K562 (cell line): ENCODE results near the gene ZNF135. TPM values are rescaled to one million over a fixed set of nuclear protein-coding genes. Genes with fewer than 3 reads are reported as not detected.

ENCODE experiments used
- ATAC-seq: fragments of 200-7000 bp; cut with Tn5 transposase; 3 replicates; pipeline ENCODE4 v1.9.1; 2020; ENCODE audit warnings: moderate library complexity
- BruUV-seq: library from RNA; stranded (reverse); fragments of 400-500 nt; replicated peaks from 2 replicates; lab custom pipeline; 2021; lab: Mats Ljungman, UMichigan
- CTCF ChIA-PET: fragments of 300-600 bp; formaldehyde crosslinking; extraction: SDS; loops from one replicate; lab custom pipeline; 2021; ENCODE audit warnings: low intra/inter-chr PET ratio; lab: Yijun Ruan, JAX
- POLR2A ChIA-PET: fragments of 300-600, 350-650 bp; sonication (Branson Sonifier 250); formaldehyde crosslinking; extraction: SDS; loops from one replicate; lab custom pipeline; 2021; ENCODE audit warnings: antibody characterized with exemption, inconsistent platforms; lab: Yijun Ruan, JAX
- DNase-seq, 4 experiments: peaks; one replicate each; pipeline versions ENCODE4 v3.0.0 to v3.0.0-alpha.2; 2011 to 2018; ENCODE audit warnings: low spot score in 3 of 4, mixed read lengths in 3 of 4; ENCODE audit errors: extremely low read depth in 1 of 4
- FAIRE-seq: peaks from 2 replicates; lab custom pipeline; 2011; peaks lifted over from hg19 to GRCh38; lab: Jason Lieb, UNC
- H2AFZ ChIP-seq: 2 replicates; pipeline ENCODE4 v1.6.0; 2011; ENCODE audit warnings: low read depth, low read length, control low read depth, inconsistent platforms
- H3K27ac ChIP-seq: fragments of 200-600 bp; 3 replicates; pipeline ENCODE4 v1.8.0; 2011; ENCODE audit warnings: low read depth, mild to moderate bottlenecking, control low read depth, inconsistent platforms, low read length, moderate library complexity, mixed read lengths; ENCODE audit errors: extremely low read depth
- H3K27me3 ChIP-seq, 2 experiments: fragments of 300-600 bp in 1 of 2; 2 replicates in 1 of 2; 3 replicates in 1 of 2; pipeline versions ENCODE4 v1.6.0 to v1.8.0; 2011; ENCODE audit warnings: inconsistent platforms in 2 of 2, low read length in 2 of 2, mild to moderate bottlenecking in 1 of 2, mixed read lengths in 1 of 2, moderate library complexity in 1 of 2; ENCODE audit not compliant: control insufficient read depth in 2 of 2, insufficient read depth in 2 of 2
- H3K36me3 ChIP-seq: fragments of 300-600 bp; 3 replicates; pipeline ENCODE4 v1.8.0; 2011; ENCODE audit warnings: mild to moderate bottlenecking, low read length, inconsistent platforms; ENCODE audit not compliant: control insufficient read depth, insufficient read depth
- H3K4me1 ChIP-seq, 2 experiments: fragments of 200-600 bp in 1 of 2; replicated peaks in 1 of 2; 2 replicates in 1 of 2; 3 replicates in 1 of 2; pipeline versions ENCODE4 v1.5.1 to v1.8.0; 2011; ENCODE audit warnings: inconsistent platforms in 2 of 2, low read length in 2 of 2, mild to moderate bottlenecking in 1 of 2, mixed read lengths in 1 of 2, moderate library complexity in 1 of 2; ENCODE audit not compliant: control insufficient read depth in 2 of 2, insufficient read depth in 2 of 2
- H3K4me2 ChIP-seq: 2 replicates; pipeline ENCODE4 v1.6.1; 2011; ENCODE audit warnings: low read length, control low read depth, inconsistent platforms, mixed read lengths; ENCODE audit not compliant: insufficient read depth
- H3K4me3 ChIP-seq: fragments of 200-600 bp; sonication (generic), shearing (Covaris generic); 2 replicates; pipeline ENCODE4 v1.5.1; 2016; ENCODE audit warnings: control low read depth, inconsistent platforms
- H3K79me2 ChIP-seq: fragments of 200-600 bp; 3 replicates; pipeline ENCODE4 v1.8.0; 2011; ENCODE audit warnings: low read length, inconsistent platforms; ENCODE audit not compliant: control insufficient read depth, insufficient read depth
- H3K9ac ChIP-seq, 2 experiments: 2 replicates each; pipeline versions ENCODE4 v1.6.0 to v1.6.1; 2011; ENCODE audit warnings: low read depth in 2 of 2, low read length in 2 of 2, control low read depth in 1 of 2, inconsistent platforms in 1 of 2, mild to moderate bottlenecking in 1 of 2, mixed read lengths in 1 of 2; ENCODE audit not compliant: insufficient read depth in 1 of 2
- H3K9me1 ChIP-seq: one replicate; pipeline ENCODE4 v1.6.0; 2011; ENCODE audit warnings: inconsistent platforms, mild to moderate bottlenecking, low read length, moderate library complexity; ENCODE audit not compliant: control insufficient read depth, insufficient read depth
- H3K9me3 ChIP-seq: replicated peaks from 2 replicates; pipeline ENCODE4 v1.5.1; 2011; ENCODE audit warnings: low read depth, low read length, inconsistent platforms; ENCODE audit not compliant: control insufficient read depth, insufficient read depth
- H4K20me1 ChIP-seq: replicated peaks from 2 replicates; pipeline ENCODE4 v1.6.1; 2011; ENCODE audit warnings: low read length, inconsistent platforms, mixed read lengths; ENCODE audit not compliant: control insufficient read depth, insufficient read depth
- WGBS: fragments of 100-300 bp; shearing (Covaris generic); methylation state at CpG from one replicate; pipeline ENCODE4 v1.1.6; 2016; ENCODE audit warnings: low coverage, mixed read lengths; ENCODE audit not compliant: insufficient coverage; ENCODE audit errors: missing lambda C conversion rate; 5-methylcytosine and 5-hydroxymethylcytosine counted together
- in situ Hi-C: fragments of 300-500 bp; cut with MboI; formaldehyde crosslinking; loops from 4 replicates; pipeline ENCODE4 v1.15.0; 2018; ENCODE audit warnings: inconsistent platforms, mixed read lengths
- intact Hi-C: fragments of 100-400 bp; cut with micrococcal nuclease; formaldehyde crosslinking; loops from 2 replicates; pipeline ENCODE4 v1.14.2; 2022
- polyA plus RNA-seq, 8 experiments: library from polyadenylated mRNA; depleted of rRNA in 4 of 8; stranded (reverse) in 5 of 8; unstranded in 3 of 8; fragments of >200 nt; fragmentation: Nextera tagmentation in 2 of 8; fragmentation: Illumina TruSeq in 1 of 8; extraction: Ambion mirVana in 2 of 8; extraction: Trizol in 1 of 8; gene quantifications; 2 replicates each; pipeline versions ENCODE4 v1.2.1 to v1.2.3, GENCODE V29; 2011 to 2014; ENCODE audit warnings: inconsistent platforms in 1 of 8, missing spikeins in 1 of 8
- total RNA-seq, 7 experiments: library from RNA; depleted of rRNA in 6 of 7; stranded (reverse); fragments of >200 nt in 6 of 7; fragmentation: Illumina TruSeq in 2 of 7; extraction: Trizol in 2 of 7; gene quantifications; 2 replicates each; pipeline versions ENCODE4 v1.2.1 to v1.2.3, GENCODE V29; 2011 to 2021; ENCODE audit warnings: low replicate concordance in 1 of 7
- TF ChIP-seq, protein P1 (sequence below): sonication (generic); formaldehyde crosslinking; IDR thresholded peaks from 2 replicates; pipeline ENCODE4 v1.8.0; 2022; ENCODE audit warnings: mild to moderate bottlenecking, missing genetic modification reagents

ZNF135 gene
- total and polyA plus RNA-seq, 9 of the 15 experiments (the other 6 are each of a cell fraction or from before 2014, with no cell fraction given) = not detected

DNA sequence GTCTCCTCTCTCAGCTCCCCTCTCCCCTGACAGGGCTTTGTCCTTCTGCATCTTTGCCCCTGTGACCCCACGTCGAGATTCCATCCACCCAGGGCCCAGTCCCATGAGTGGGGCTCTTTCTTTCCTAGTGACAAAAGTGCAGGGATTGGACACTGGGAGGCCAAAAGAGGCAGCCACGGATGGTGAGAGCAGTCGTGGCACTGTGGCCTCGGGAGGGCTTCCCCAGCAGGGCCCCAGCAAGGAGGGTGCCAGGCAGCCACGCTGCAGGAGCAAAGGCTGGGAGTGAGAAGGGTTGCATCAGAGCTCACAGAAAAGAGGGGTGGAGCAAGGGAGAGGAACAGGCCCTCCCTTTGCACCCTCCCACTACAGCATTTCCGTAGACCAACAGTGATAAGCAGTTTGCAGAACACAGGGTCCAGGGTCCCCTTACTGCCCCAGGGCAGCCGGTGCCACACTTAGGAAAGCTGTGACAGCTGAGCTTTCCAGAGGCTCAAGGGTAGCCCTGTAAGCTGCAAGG is 20.3 kb upstream of the ZNF135 start:
- no peaks in the 10 kb centered on the region for H3K79me2 ChIP-seq
- DNase-seq = no peak
- H3K27ac ChIP-seq = no peak overlapping the region
- FAIRE-seq = no peak
- H3K4me1 ChIP-seq = peaks cover 0 to 6% of the 10 kb centered on the region in 2 experiments; a peak in 1 of 5 replicates
- H3K36me3 ChIP-seq = no peaks in the 10 kb centered on the region
- WGBS = 2% methylated on average over 6 of the region's 8 CpGs
- no TSS peak for BruUV-seq
- ChIA-PET POLR2A (interaction anchor here (0.6 kb wide), 2 partner anchors 10 to 135 kb away, joined by 3 read pairs; no protein-coding TSS in a partner anchor), CTCF (no interaction called here)
- ATAC-seq = no peak
- H3K4me2 ChIP-seq = no peak overlapping the region
- no peaks in the 10 kb centered on the region for H4K20me1 ChIP-seq
- H3K9me3 ChIP-seq = no peaks in the 10 kb centered on the region
- intact Hi-C loops = no loop called here
- TF ChIP-seq, protein P1, sequence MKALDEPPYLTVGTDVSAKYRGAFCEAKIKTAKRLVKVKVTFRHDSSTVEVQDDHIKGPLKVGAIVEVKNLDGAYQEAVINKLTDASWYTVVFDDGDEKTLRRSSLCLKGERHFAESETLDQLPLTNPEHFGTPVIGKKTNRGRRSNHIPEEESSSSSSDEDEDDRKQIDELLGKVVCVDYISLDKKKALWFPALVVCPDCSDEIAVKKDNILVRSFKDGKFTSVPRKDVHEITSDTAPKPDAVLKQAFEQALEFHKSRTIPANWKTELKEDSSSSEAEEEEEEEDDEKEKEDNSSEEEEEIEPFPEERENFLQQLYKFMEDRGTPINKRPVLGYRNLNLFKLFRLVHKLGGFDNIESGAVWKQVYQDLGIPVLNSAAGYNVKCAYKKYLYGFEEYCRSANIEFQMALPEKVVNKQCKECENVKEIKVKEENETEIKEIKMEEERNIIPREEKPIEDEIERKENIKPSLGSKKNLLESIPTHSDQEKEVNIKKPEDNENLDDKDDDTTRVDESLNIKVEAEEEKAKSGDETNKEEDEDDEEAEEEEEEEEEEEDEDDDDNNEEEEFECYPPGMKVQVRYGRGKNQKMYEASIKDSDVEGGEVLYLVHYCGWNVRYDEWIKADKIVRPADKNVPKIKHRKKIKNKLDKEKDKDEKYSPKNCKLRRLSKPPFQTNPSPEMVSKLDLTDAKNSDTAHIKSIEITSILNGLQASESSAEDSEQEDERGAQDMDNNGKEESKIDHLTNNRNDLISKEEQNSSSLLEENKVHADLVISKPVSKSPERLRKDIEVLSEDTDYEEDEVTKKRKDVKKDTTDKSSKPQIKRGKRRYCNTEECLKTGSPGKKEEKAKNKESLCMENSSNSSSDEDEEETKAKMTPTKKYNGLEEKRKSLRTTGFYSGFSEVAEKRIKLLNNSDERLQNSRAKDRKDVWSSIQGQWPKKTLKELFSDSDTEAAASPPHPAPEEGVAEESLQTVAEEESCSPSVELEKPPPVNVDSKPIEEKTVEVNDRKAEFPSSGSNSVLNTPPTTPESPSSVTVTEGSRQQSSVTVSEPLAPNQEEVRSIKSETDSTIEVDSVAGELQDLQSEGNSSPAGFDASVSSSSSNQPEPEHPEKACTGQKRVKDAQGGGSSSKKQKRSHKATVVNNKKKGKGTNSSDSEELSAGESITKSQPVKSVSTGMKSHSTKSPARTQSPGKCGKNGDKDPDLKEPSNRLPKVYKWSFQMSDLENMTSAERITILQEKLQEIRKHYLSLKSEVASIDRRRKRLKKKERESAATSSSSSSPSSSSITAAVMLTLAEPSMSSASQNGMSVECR (CRISPR knock-in tag) = no peak
- in situ Hi-C loops = no loop called here
- no peaks in the 10 kb centered on the region for H3K27me3 ChIP-seq
- no peak overlapping the region for H2AFZ ChIP-seq
- H3K9me1 ChIP-seq = no peaks in the 10 kb centered on the region
- no peak overlapping the region for H3K9ac ChIP-seq
- H3K4me3 ChIP-seq = no peak overlapping the region
